Heart left ventricle (tissue), 13 donors: Measurements from ENCODE around the gene LAGE3.

Experiments
- CTCF ChIP-seq, 12 donors: fragments of 200-600 bp; sonication (generic) in 4 of 12; IDR thresholded peaks; one replicate each; pipeline versions ENCODE4 v1.5.0 to v1.8.0; 2018 to 2022; ENCODE audit warnings: antibody characterized with exemption in 12 of 12, mild to moderate bottlenecking in 5 of 12
- POLR2A ChIP-seq, 2 donors: fragments of 450-650 bp; IDR thresholded peaks; one replicate each; pipeline ENCODE4 v1.6.1; 2017; ENCODE audit warnings: antibody characterized with exemption in 2 of 2, mild to moderate bottlenecking in 2 of 2, moderate library complexity in 2 of 2
- donor health status: ischemic (EF 13 %, LVEDD 7.1; RV severe dilation, severe dysfunction).
- donor health status: DM: no; HTN: yes; CAD: no.
- donor health status: DM: no; HTN: no; CAD: no.
- donor health status: ischemic (EF 25% LVEDD 6.9; RV normal size, moderate dysfunction).
- donor health status: ischemic (EF 25% LVEDD 5.7; RV mildly dilated, moderate dysfunction).
- donor health status: ischemic (EF 35%, LVEDD 5.7; RV mildly dilated, moderate dysfunction).
- donor health status: nonischemic (EF 11% LVEDD 7.7; RV severe dilation, severe dysfunction).
- donor health status: DM: yes; HTN: yes; CAD: no.
- donor health status: PGD.
- donor health status: ischemic (EF 29% LVEDD 5.4; RV normal size, mild dysfunction).
- donor health status: nonischemic (EF 23%, LVEDD 6.1; RV moderate dilation, normal function).

- TF ChIP-seq CTCF (IDR thresholded peaks at IDR 0.05) (no peak), POLR2A (IDR thresholded peaks at IDR 0.05) (no peak)
Measured at GRCh38 chrX:154434394-154435168, 44.5 kb downstream of the LAGE3 start.
